SK-N-SH treated with all-trans-retinoic acid at 6 μM for 48 hours (cell line): ENCODE data around the gene SNX8.

ENCODE experiments used
- ATAC-seq: fragments of 200-7000 bp; cut with Tn5 transposase; 3 replicates; pipeline ENCODE4 v1.9.1; 2020; ENCODE audit warnings: mild to moderate bottlenecking, moderate library complexity
- ARNTL ChIP-seq: fragments of 450-650 bp; formaldehyde crosslinking; IDR thresholded peaks from 2 replicates; pipeline ENCODE4 v1.5.0; 2020; ENCODE audit warnings: low read depth, mild to moderate bottlenecking, moderate library complexity, borderline replicate concordance
- BACH2 ChIP-seq: fragments of 250-450 bp; sonication (Bioruptor Pico); IDR thresholded peaks from 2 replicates; pipeline ENCODE4 v1.9.0; 2021; ENCODE audit warnings: mild to moderate bottlenecking, borderline replicate concordance
- CSDC2 ChIP-seq: fragments of 250-450 bp; sonication (Bioruptor Pico); IDR thresholded peaks from 2 replicates; pipeline ENCODE4 v1.5.0; 2020; ENCODE audit warnings: mild to moderate bottlenecking, moderate library complexity
- ESRRG ChIP-seq: fragments of 250-450 bp; sonication (Bioruptor Pico); IDR thresholded peaks from 2 replicates; pipeline ENCODE4 v1.6.1; 2021; ENCODE audit warnings: mild to moderate bottlenecking
- GLIS3 ChIP-seq: fragments of 250-450 bp; sonication (Bioruptor Pico); IDR thresholded peaks from 2 replicates; pipeline ENCODE4 v1.5.0; 2020; ENCODE audit warnings: mild to moderate bottlenecking, moderate library complexity
- ISL1 ChIP-seq: fragments of 250-450 bp; sonication (Bioruptor Pico); IDR thresholded peaks from 2 replicates; pipeline ENCODE4 v2.1.2; 2022; ENCODE audit warnings: mild to moderate bottlenecking, moderate library complexity
- OSR1 ChIP-seq: fragments of 250-450 bp; sonication (Bioruptor Pico); IDR thresholded peaks from 2 replicates; pipeline ENCODE4 v1.8.0; 2022; ENCODE audit warnings: moderate library complexity, mild to moderate bottlenecking, inconsistent platforms
- PPARA ChIP-seq: fragments of 250-450 bp; sonication (Bioruptor Pico); IDR thresholded peaks from 2 replicates; pipeline ENCODE4 v1.5.0; 2020; ENCODE audit warnings: mild to moderate bottlenecking, borderline replicate concordance
- RARB ChIP-seq: fragments of 250-450 bp; sonication (Bioruptor Pico); IDR thresholded peaks from 2 replicates; pipeline ENCODE4 v1.8.0; 2021; ENCODE audit warnings: mild to moderate bottlenecking, moderate library complexity
- SNAI2 ChIP-seq: fragments of 250-450 bp; sonication (Bioruptor Pico); IDR thresholded peaks from 2 replicates; pipeline ENCODE4 v1.5.0; 2020; ENCODE audit warnings: mild to moderate bottlenecking, moderate library complexity
- TCF4 ChIP-seq: fragments of 250-450 bp; sonication (Bioruptor Pico); IDR thresholded peaks from 2 replicates; pipeline ENCODE4 v1.8.0; 2021; ENCODE audit warnings: mild to moderate bottlenecking, moderate library complexity, borderline replicate concordance
- TOX ChIP-seq: fragments of 250-450 bp; sonication (Bioruptor Pico); IDR thresholded peaks from 2 replicates; pipeline ENCODE4 v1.8.0; 2021; ENCODE audit warnings: mild to moderate bottlenecking, moderate library complexity, borderline replicate concordance
- ZC3H10 ChIP-seq: fragments of 250-450 bp; sonication (Bioruptor Pico); IDR thresholded peaks from 2 replicates; pipeline ENCODE4 v1.5.1; 2021; ENCODE audit warnings: mild to moderate bottlenecking, moderate library complexity
- ZFP3 ChIP-seq: fragments of 250-450 bp; sonication (Bioruptor Pico); IDR thresholded peaks from 2 replicates; pipeline ENCODE4 v1.5.0; 2020; ENCODE audit warnings: mild to moderate bottlenecking, moderate library complexity
- ZFP30 ChIP-seq: fragments of 450-650 bp; formaldehyde crosslinking; IDR thresholded peaks from 2 replicates; pipeline ENCODE4 v1.5.0; 2022; ENCODE audit warnings: mild to moderate bottlenecking, moderate library complexity
- ZNF565 ChIP-seq: fragments of 450-650 bp; formaldehyde crosslinking; conservative IDR thresholded peaks from 2 replicates; pipeline ENCODE4 v1.5.0; 2020; ENCODE audit warnings: low read depth, mild to moderate bottlenecking, moderate library complexity
- ZNF70 ChIP-seq: fragments of 450-650 bp; formaldehyde crosslinking; IDR thresholded peaks from 2 replicates; pipeline ENCODE4 v1.5.0; 2020; ENCODE audit warnings: mild to moderate bottlenecking, moderate library complexity
- TF ChIP-seq, protein P1 (sequence below): fragments of 250-450 bp; sonication (Bioruptor Pico); IDR thresholded peaks from 2 replicates; pipeline ENCODE4 v1.5.1; 2020; ENCODE audit warnings: low read depth, mild to moderate bottlenecking, moderate library complexity
- TF ChIP-seq, protein P2 (sequence below): fragments of 250-450 bp; sonication (Bioruptor Pico); IDR thresholded peaks from 2 replicates; pipeline ENCODE4 v1.8.0; 2020; ENCODE audit warnings: mild to moderate bottlenecking, moderate library complexity, borderline replicate concordance
- TF ChIP-seq, protein P3 (sequence below): fragments of 250-450 bp; sonication (Bioruptor Pico); IDR thresholded peaks from 2 replicates; pipeline ENCODE4 v1.5.1; 2021; ENCODE audit warnings: mild to moderate bottlenecking, moderate library complexity
- TF ChIP-seq, protein P4 (sequence below): fragments of 250-450 bp; sonication (Bioruptor Pico); IDR thresholded peaks from 2 replicates; pipeline ENCODE4 v1.5.0; 2020; ENCODE audit warnings: mild to moderate bottlenecking, moderate library complexity
- TF ChIP-seq, protein P5 (sequence below): fragments of 250-450 bp; sonication (Bioruptor Pico); IDR thresholded peaks from 2 replicates; pipeline ENCODE4 v1.8.0; 2021; ENCODE audit warnings: low read depth, mild to moderate bottlenecking, moderate library complexity, borderline replicate concordance

SNX8 gene

DNA sequence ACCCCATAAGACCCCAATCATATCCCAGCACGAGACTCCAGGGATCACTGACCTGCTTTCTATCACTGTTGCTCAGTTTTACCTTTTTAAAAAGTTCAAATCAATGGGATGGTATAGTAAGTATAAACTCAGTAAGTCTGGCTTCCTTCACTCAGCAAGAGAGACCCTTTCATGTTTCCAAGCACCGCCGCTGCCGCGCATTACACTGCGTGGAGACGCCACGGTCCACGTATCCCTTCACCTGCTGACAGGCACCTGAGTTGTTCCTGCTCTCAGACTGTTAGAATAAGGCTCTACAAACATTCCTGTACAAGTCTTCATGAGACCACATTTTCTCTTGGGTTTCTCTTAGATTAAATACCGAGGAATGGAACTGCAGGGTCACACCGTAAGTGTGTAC is 109.8 kb downstream of the SNX8 start:
- ATAC-seq = no peak
- TF ChIP-seq ZNF70 = no peak
- TF ChIP-seq GLIS3 (CRISPR knock-in tag) = no peak
- TF ChIP-seq ZNF565 = no peak
- no peak for TF ChIP-seq SNAI2 (CRISPR knock-in tag)
- TF ChIP-seq, protein P1, sequence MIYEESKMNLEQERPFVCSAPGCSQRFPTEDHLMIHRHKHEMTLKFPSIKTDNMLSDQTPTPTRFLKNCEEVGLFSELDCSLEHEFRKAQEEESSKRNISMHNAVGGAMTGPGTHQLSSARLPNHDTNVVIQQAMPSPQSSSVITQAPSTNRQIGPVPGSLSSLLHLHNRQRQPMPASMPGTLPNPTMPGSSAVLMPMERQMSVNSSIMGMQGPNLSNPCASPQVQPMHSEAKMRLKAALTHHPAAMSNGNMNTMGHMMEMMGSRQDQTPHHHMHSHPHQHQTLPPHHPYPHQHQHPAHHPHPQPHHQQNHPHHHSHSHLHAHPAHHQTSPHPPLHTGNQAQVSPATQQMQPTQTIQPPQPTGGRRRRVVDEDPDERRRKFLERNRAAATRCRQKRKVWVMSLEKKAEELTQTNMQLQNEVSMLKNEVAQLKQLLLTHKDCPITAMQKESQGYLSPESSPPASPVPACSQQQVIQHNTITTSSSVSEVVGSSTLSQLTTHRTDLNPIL (CRISPR knock-in tag) = no peak
- no peak for TF ChIP-seq RARB (CRISPR knock-in tag)
- no peak for TF ChIP-seq ZFP30
- TF ChIP-seq ARNTL (CRISPR knock-in tag) = no peak
- no peak for TF ChIP-seq TCF4 (CRISPR knock-in tag)
- TF ChIP-seq OSR1 (CRISPR knock-in tag) = no peak
- TF ChIP-seq BACH2 (CRISPR knock-in tag) = no peak

DNA sequence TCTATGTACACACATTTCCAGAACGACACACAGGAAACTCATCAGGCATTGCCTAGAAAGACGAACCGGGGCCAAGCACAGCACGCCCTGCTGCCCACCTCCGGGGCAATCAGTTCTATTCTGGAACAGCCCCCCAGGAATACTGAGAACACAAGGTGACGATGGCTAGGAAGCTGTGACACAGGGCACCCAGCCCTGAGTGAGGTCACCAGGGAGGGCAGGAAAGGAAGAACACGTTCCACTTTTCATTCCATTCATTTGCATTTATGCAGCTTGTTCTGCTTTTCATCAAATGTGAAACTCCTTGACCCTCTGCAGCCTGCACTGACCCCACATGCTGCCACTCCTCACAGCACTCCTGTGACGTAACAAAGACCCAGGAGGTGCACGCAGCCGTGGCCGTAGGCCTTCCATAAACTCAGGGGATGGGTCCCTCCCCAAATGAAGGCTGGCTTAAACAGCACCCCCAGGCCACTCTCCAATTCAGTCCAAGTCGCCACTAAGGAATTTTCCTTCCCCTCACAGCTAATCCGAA is 110.4 kb downstream of the SNX8 start:
- TF ChIP-seq ZNF70 (peak; percentile 59; the same call in 1 of the 2 replicates), ZFP3 (CRISPR knock-in tag) (peak; percentile 31; the same call in 1 of the 2 replicates), ESRRG (CRISPR knock-in tag) (no peak)
- peak; percentile 65 for ATAC-seq

DNA sequence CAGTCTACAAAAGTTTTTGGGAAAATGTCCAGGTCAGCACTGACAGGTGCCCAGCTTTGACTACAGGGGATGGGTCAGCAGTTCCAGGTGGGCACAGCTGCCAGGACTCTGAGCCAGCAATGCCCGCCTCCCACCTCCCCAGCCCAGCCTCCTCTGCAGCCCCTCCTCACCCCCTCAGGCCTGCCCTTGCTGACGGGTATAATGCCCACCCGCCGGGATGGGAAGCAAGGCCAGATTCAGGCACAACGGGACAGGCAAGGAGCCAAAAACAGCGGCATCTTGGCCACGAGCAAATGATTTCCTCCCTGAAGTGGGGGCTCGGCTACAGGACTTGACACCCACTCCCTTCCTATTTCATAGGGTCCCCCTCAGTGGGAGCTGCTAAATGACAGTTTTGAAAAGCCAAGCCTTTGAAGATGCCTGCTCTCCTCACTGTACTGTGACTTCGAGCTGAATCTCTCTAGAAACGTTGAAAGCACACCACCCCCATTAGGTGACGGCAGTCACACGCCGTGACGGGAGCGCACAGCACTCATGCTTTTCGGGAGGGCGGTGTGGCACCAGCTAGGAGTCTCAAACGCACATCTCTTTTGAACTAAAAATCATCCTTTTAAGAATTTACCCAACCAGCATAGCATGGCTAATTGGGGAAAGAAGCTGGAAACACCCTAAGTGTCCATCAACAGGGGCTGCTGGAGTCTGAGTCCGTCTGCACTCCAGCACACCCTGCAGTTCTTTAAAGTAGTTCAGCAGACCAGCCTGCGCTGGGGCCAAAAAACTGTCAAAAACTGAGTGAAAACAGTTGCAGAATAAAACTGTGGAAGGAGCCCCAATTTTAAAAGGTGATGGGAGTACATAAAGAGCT is 111.1 kb downstream of the SNX8 start:
- TF ChIP-seq, protein P2, sequence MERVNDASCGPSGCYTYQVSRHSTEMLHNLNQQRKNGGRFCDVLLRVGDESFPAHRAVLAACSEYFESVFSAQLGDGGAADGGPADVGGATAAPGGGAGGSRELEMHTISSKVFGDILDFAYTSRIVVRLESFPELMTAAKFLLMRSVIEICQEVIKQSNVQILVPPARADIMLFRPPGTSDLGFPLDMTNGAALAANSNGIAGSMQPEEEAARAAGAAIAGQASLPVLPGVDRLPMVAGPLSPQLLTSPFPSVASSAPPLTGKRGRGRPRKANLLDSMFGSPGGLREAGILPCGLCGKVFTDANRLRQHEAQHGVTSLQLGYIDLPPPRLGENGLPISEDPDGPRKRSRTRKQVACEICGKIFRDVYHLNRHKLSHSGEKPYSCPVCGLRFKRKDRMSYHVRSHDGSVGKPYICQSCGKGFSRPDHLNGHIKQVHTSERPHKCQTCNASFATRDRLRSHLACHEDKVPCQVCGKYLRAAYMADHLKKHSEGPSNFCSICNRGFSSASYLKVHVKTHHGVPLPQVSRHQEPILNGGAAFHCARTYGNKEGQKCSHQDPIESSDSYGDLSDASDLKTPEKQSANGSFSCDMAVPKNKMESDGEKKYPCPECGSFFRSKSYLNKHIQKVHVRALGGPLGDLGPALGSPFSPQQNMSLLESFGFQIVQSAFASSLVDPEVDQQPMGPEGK (CRISPR knock-in tag) = no peak
- TF ChIP-seq BACH2 (CRISPR knock-in tag) (no peak), ZFP3 (CRISPR knock-in tag) (no peak), ARNTL (CRISPR knock-in tag) (no peak), TOX (CRISPR knock-in tag) (no peak), ZNF565 (no peak), ZNF70 (no peak), SNAI2 (CRISPR knock-in tag) (no peak), ISL1 (no peak), ESRRG (CRISPR knock-in tag) (no peak)
- TF ChIP-seq, protein P3, sequence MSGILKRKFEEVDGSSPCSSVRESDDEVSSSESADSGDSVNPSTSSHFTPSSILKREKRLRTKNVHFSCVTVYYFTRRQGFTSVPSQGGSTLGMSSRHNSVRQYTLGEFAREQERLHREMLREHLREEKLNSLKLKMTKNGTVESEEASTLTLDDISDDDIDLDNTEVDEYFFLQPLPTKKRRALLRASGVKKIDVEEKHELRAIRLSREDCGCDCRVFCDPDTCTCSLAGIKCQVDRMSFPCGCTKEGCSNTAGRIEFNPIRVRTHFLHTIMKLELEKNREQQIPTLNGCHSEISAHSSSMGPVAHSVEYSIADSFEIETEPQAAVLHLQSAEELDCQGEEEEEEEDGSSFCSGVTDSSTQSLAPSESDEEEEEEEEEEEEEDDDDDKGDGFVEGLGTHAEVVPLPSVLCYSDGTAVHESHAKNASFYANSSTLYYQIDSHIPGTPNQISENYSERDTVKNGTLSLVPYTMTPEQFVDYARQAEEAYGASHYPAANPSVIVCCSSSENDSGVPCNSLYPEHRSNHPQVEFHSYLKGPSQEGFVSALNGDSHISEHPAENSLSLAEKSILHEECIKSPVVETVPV (CRISPR knock-in tag) = no peak
- TF ChIP-seq, protein P4, sequence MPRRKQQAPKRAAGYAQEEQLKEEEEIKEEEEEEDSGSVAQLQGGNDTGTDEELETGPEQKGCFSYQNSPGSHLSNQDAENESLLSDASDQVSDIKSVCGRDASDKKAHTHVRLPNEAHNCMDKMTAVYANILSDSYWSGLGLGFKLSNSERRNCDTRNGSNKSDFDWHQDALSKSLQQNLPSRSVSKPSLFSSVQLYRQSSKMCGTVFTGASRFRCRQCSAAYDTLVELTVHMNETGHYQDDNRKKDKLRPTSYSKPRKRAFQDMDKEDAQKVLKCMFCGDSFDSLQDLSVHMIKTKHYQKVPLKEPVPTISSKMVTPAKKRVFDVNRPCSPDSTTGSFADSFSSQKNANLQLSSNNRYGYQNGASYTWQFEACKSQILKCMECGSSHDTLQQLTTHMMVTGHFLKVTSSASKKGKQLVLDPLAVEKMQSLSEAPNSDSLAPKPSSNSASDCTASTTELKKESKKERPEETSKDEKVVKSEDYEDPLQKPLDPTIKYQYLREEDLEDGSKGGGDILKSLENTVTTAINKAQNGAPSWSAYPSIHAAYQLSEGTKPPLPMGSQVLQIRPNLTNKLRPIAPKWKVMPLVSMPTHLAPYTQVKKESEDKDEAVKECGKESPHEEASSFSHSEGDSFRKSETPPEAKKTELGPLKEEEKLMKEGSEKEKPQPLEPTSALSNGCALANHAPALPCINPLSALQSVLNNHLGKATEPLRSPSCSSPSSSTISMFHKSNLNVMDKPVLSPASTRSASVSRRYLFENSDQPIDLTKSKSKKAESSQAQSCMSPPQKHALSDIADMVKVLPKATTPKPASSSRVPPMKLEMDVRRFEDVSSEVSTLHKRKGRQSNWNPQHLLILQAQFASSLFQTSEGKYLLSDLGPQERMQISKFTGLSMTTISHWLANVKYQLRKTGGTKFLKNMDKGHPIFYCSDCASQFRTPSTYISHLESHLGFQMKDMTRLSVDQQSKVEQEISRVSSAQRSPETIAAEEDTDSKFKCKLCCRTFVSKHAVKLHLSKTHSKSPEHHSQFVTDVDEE = no peak
- peak; percentile 81 for ATAC-seq

DNA sequence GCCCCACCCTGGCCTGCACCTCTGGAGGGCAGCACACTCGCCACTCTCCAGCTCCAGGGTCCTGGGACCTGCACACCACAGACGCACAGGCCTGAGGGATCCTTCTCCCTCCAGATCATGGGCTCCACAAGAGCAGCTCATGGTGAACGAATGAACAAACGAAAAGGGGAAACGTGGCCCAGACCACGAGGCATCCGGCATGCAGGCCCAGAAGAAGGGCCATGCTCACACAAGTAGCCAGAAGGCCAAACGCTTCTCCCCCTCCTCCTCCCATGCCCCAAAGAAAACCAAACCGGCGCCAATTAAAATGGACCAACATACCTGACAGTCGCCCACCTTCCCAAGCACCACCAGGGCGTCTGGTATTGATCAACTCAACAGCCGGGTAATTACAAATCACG is 111.9 kb downstream of the SNX8 start:
- TF ChIP-seq TOX (CRISPR knock-in tag) = no peak
- TF ChIP-seq ZNF565 = no peak
- TF ChIP-seq SNAI2 (CRISPR knock-in tag) = no peak
- TF ChIP-seq CSDC2 (CRISPR knock-in tag) = no peak
- no peak for TF ChIP-seq ZFP30
- TF ChIP-seq ESRRG (CRISPR knock-in tag) = no peak
- TF ChIP-seq, protein P1 (CRISPR knock-in tag) = no peak
- TF ChIP-seq ZC3H10 (CRISPR knock-in tag) = no peak
- no peak for TF ChIP-seq BACH2 (CRISPR knock-in tag)
- no peak for TF ChIP-seq ISL1
- no peak for TF ChIP-seq OSR1 (CRISPR knock-in tag)
- no peak for TF ChIP-seq PPARA (CRISPR knock-in tag)
- TF ChIP-seq, protein P5, sequence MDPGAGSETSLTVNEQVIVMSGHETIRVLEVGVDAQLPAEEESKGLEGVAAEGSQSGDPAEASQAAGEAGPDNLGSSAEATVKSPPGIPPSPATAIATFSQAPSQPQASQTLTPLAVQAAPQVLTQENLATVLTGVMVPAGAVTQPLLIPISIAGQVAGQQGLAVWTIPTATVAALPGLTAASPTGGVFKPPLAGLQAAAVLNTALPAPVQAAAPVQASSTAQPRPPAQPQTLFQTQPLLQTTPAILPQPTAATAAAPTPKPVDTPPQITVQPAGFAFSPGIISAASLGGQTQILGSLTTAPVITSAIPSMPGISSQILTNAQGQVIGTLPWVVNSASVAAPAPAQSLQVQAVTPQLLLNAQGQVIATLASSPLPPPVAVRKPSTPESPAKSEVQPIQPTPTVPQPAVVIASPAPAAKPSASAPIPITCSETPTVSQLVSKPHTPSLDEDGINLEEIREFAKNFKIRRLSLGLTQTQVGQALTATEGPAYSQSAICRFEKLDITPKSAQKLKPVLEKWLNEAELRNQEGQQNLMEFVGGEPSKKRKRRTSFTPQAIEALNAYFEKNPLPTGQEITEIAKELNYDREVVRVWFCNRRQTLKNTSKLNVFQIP (CRISPR knock-in tag) = no peak
- no peak for ATAC-seq
